ENCODE data around the gene ETFBKMT.
"Not testable (repeated sequence)": the region's sequence is repeated elsewhere in the genome, so short reads cannot be mapped to it uniquely, and the experiment has no call there.

Gene ETFBKMT

DNA sequence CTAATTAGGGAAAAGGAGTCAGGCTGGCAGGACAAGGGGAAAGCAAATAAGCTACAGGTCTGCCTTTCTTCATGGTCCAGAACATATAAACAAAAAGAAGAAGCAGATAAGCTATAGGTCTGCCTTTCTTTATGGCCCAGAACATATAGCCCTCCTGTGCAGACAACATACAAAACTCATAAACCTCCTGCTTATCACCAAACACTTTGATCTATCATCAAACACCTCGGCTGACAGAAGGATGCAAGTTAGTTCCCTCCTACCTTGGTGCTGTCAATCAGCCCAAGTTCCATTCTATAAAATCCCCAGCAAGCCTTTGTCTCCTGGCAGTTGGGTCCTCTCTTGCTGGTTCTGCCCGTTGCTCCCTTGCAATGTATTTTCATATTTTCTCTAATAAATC is 46.1 kb downstream of the ETFBKMT start:
- DNase-seq (ENCODE audit: low read depth): no peak
- TF ChIP-seq CTCF (conservative IDR thresholded peaks at IDR 0.05; ENCODE audit: control insufficient read depth, insufficient read depth, low read depth, low read length): no peak
- no peak overlapping the region for H3K4me3 ChIP-seq (ENCODE audit: control insufficient read depth, low read depth, low read length)

GRCh38 chr12:31708118-31708517 is 48.6 kb downstream of the ETFBKMT start:
- not testable (repeated sequence) for H3K4me3 ChIP-seq (ENCODE audit: control insufficient read depth, low read depth, low read length); DNase-seq (ENCODE audit: low read depth)

DNA sequence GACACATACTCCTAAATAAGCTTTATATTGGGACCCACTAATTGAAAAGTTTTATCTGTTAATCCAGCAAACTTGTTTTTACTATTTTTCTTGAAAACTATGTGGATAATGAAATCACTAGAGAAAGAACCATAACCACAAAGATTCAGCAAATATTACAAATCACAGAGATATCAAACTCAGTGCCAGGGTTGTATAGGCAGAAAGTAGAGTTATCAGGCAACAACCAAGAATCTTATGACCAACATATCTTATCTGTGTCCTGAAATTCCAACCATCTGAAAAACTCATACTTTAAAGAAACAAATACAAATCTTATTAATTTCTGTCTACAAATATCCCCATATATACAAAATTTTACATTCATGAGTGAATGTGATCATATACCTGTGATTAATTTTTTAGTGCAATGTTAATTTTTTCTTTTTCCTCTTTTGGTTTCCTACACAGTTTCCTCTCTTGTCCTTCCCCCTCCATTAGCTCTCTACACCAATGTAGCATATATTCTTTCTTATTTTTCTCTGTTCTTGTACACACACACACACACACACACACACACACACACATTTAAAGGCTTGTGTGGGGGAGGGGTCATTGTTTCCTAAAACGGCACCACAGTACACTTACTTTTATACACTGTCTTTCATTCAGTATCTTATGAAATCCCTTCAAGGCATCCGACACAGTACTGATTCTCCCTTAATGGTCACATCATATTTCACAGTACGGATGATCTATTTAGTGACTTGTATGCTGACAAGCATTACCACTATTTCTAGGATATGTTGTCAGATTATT is 50.7 kb downstream of the ETFBKMT start:
- DNase-seq (ENCODE audit: low read depth): no peak
- no peak overlapping the region for H3K4me3 ChIP-seq (ENCODE audit: control insufficient read depth, low read depth, low read length)
- no peak for TF ChIP-seq CTCF (conservative IDR thresholded peaks at IDR 0.05; ENCODE audit: control insufficient read depth, insufficient read depth, low read depth, low read length)

DNA sequence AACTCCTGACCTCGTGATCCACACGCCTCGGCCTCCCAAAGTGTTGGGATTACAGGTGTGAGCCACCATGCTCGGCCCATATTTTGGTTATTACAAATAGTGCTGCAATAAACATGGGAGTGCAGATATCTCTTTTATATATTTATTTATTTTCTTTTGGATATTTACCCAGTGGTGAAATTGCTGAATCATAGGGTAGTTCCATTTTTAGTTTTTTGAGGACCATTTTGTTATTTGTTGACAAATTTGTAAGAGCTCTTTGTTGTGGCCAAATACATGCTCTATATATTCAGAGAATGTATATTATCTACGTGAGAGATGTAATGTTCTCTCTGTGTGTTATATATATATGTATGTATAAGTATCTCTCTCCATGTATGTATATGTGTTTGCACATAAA is 53.4 kb downstream of the ETFBKMT start:
- TF ChIP-seq CTCF (conservative IDR thresholded peaks at IDR 0.05; ENCODE audit: control insufficient read depth, insufficient read depth, low read depth, low read length): no peak
- no peak for DNase-seq (ENCODE audit: low read depth)
- no peak overlapping the region for H3K4me3 ChIP-seq (ENCODE audit: control insufficient read depth, low read depth, low read length)

- TF ChIP-seq CTCF (conservative IDR thresholded peaks at IDR 0.05; ENCODE audit: control insufficient read depth, insufficient read depth, low read depth, low read length): no peak
- DNase-seq (ENCODE audit: low read depth): no peak
- no peak overlapping the region for H3K4me3 ChIP-seq (ENCODE audit: control insufficient read depth, low read depth, low read length)
Measured at GRCh38 chr12:31714406-31715271, 55.2 kb downstream of the ETFBKMT start.

GRCh38 chr12:31715283-31715825 is 55.9 kb downstream of the ETFBKMT start:
- no peak for TF ChIP-seq CTCF (conservative IDR thresholded peaks at IDR 0.05; ENCODE audit: control insufficient read depth, insufficient read depth, low read depth, low read length)
- H3K4me3 ChIP-seq (ENCODE audit: control insufficient read depth, low read depth, low read length): no peak overlapping the region
- no peak for DNase-seq (ENCODE audit: low read depth)

DNA sequence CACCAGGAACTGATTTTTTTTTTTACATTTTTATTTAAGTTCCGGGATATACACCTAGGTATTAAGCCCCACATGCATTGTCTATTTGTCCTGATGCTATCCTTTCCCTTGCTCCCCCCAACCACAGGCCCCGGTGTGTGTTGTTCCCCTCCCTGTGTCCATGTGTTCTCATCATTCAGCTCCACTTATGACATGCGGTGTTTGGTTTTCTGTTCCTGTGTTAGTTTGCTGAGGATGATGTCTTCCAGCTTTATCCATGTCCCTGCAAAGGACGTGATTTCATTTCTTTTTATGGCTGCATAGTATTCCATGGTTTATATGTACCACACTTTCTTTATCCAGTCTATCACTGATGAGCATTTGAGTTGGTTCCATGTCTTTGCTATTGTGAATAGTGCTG is 57.5 kb downstream of the ETFBKMT start:
- DNase-seq (ENCODE audit: low read depth); H3K4me3 ChIP-seq (ENCODE audit: control insufficient read depth, low read depth, low read length): not testable (repeated sequence)

GRCh38 chr12:31718542-31719198 is 59.2 kb downstream of the ETFBKMT start:
- H3K4me3 ChIP-seq (ENCODE audit: control insufficient read depth, low read depth, low read length); DNase-seq (ENCODE audit: low read depth): not testable (repeated sequence)
